HK-2 (cell line): Measurements from ENCODE around the gene C12orf43.

Experiments used
- DNase-seq: peaks from one replicate; pipeline ENCODE4 v3.0.0-alpha.2; 2018; ENCODE audit not compliant: unreplicated experiment

Gene C12orf43

DNA sequence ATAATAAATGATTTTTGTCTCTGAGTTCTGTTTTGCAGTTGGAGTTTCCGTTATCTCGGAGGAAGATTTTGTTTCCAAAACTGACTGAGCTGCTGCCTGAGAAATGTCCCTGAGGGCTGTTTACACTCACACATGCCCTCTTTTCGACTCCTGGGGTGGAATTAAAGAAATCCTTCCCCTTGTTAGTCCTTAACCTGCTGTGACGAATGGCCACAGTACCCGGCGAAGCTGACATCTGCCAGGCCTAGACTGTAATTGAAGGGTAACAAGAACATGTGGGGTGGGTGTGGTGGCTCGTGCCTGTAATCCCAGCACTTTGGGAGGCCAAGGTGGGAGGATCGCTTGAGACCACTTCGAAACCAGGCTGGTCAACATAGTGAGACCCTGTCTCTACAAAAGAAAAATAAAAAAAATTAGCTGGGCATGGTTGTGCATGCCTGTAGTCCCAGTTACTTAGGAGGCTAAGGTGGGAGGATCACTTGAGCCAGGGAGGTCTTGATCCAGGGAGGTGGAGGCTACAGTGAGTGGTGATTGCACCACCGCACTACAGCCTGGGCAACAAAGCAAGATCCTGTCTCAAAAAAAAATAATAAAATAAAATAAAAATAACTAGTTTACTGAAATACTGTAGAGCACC, 14.4 kb upstream of the C12orf43 start:
- DNase-seq = no peak

DNA sequence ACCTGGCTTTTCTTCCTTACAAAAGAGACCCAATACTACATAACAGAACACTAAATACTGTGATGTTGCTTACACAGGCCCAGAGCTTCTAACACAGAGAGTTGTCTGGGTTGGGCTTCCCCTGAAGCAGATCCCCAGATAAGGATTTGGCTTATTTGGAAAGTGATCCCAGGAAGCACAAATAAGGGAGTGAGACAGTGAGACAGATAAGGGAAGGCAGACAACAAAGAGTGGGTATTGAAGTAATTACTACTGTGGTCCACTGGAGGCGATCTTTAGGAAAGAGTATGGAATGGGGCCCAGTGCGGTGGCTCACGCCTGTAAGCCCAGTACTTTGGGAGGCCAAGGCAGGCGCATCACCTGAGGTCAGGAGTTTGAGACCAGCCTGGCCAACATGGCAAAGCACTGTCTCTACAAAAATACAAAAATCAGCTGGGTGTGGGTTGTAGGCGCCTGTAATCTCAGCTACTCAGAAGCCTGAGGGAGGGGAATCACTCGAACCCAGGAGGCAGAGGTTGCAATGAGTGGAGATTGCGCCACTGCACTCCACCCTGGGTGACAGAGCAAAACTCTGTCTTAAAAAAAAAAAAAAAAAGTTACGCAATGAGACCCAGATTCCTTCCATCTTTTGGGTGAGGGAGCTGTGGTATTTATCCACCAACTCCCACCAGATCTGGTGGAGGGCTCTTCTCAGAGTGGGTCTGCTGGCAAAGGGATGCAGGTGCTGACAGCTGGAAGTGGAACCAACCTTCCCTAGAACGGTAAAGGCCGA, 10.2 kb upstream of the C12orf43 start:
- DNase-seq = no peak

- DNase-seq = no peak
Observed at GRCh38 chr12:121025442-121026226, 9.3 kb upstream of the C12orf43 start.

GRCh38 chr12:121023799-121024198, 7.5 kb upstream of the C12orf43 start:
- no peak for DNase-seq

- DNase-seq = no peak
Observed at GRCh38 chr12:121022713-121023112, 6.4 kb upstream of the C12orf43 start.

DNA sequence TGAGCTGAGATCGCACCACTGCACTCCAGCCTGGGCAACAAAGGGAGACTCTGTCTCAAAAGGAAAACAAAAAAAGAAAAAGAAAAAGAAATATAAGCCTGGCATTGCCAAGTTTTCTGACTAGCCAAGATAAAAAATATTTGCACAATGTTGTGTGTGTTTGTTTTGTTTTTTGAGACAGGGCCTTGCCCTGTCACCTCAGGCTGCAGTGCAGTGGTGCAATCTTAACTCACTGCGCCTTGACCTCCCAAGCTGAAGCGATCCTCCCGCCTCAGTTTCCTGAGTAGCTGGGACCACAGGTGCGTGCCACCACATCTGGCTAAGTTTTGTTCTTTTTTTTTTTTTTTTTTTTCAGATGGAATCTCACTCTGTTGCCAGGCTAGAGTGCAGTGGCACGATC, 5.5 kb upstream of the C12orf43 start:
- no peak for DNase-seq

- DNase-seq = no peak
Observed at GRCh38 chr12:121018860-121019617, 2.8 kb upstream of the C12orf43 start.

DNA sequence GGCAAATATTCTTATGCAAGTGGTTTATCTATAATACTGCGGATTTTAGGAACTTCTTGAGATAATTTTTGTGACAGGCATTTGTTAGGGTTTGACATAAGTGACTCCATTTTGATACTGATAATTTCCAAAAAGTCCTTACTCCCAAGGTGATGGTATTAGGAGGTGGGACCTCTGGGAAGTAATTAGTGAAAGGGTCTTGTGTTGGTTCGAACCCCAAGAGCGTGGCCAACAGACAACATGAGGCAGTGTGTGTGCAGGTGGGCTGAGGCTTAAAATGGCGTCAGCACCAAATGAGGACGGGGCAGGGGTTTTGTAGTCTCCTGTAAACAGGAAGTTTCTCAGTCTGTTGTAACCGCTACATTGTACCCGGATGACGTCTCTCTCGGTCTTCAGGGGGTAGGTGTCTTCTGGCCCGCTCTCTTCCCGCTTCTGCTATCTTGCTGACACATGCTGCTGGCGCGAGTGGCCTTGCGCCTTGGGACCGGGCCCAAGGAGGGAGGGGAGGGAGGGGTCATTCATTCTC, 1.7 kb upstream of the C12orf43 start:
- no peak for DNase-seq

GRCh38 chr12:121013715-121014114, 2.6 kb downstream of the C12orf43 start:
- DNase-seq = no peak

DNA sequence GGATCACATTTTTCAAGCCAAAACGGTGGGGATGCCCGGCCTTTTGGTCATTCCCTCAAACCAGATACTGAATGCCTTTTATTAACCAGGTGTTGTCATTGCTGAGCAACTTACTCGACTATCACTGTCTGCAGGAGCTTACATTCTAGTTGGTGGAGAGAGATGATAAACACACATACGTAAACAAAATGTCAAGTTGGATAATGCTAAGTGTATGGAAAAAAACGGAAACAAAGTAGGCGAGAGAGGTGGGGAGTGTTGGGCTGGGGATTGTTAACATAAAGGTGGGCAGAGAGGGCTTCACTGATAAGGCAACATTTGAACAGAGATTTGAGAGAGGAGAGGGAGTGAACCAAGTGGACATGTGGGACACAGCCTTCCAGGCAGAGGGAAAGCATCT, 4.5 kb downstream of the C12orf43 start:
- DNase-seq = no peak

- DNase-seq = no peak
Observed at GRCh38 chr12:121010860-121011259, 5.4 kb downstream of the C12orf43 start.

- DNase-seq = no peak
Observed at GRCh38 chr12:121009741-121010140, 6.5 kb downstream of the C12orf43 start.

DNA sequence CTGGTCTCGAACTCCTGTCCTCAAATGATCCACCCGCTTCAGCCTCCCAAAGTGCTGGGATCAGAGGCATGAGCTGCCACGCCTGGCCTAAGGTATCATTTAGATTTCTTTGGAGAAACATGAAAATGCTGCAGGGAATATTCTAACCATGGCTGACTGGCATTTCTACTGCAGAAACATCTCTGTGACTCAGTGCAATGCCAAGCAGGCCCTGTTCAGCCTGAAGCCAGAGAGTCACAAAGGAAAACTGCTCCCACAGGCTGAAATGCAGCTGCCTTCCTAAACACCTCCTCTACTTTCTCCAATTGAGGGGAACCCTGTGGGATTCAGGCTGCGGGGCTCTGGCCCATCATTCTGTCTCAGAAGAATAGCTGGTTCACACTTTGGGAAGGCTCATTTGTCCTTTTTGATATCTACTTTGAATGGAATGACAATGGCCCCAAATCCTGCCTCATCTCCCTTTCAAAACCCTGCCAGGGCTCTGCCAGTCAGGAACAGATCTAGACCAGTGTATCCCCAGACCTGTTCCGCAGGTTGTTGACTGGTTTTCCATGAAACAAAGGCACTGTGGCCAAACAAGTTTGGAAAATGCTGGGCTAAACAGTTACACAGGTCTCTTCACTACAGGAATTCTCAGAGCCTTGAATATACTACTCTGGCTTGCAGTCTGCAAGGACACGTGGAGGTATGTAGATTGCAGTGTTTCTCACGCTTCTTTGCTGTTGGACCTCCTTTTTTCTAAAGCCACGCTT, 7.8 kb downstream of the C12orf43 start:
- DNase-seq = no peak

DNA sequence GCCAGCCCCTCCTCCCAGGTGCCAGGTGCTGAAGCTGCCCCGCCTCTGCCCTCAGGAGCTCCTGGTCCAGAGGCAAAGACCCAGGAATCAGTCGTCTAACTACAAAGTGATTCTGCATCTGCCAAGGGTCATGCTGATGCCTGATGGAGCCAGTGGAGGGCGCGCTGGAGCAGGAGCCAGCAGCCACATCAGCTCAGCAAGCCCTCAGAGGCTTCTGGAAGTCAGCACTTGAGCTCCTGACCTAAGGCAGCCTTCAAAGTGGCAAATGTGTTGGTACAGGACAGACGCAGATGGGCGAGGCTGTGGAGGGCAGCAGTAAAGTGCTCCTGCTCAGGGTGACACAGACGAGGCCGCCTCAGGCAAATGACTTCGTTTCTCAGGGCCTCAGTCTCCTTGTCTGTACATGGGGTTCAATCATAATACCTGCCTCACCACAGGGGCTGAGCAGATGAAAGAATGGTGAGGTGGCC, 10.9 kb downstream of the C12orf43 start:
- DNase-seq = no peak

- no peak for DNase-seq
Observed at GRCh38 chr12:121004253-121004815, 12.0 kb downstream of the C12orf43 start.

DNA sequence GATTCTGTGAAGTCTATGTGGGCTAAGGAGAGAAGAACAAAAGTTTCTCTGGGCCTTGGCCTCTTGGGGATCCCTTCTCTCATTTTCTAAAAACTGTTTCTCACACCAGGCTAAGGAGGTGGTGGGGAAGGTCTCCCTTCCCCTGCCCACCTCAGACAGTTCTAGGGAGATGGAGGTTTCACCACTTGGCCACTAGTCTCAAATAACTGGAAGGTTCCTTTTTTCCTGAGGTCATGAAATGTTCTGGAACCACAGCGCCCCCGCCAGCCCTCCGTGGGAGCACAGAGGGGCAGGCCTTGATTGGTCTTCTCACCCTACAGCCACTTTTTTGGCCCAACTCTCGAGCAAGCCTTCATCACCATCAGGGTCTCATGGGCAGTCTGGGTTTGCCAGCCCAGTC, 12.6 kb downstream of the C12orf43 start:
- no peak for DNase-seq

DNA sequence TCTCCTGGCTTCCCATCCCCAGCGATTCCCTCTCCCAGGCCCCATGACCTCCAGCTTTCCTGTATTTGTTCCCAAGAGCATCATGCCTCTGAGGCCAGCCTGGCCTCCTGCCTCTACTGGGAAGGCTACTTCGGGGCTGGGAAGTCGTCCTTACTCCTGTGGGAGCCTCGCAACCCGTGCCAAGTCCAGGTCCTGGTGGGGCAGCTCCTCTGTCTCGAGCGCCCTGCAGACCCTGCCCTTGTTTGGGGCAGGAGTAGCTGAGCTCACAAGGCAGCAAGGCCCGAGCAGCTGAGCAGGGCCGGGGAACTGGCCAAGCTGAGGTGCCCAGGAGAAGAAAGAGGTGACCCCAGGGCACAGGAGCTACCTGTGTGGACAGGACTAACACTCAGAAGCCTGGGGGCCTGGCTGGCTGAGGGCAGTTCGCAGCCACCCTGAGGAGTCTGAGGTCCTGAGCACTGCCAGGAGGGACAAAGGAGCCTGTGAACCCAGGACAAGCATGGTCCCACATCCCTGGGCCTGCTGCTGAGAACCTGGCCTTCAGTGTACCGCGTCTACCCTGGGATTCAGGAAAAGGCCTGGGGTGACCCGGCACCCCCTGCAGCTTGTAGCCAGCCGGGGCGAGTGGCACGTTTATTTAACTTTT, 14.3 kb downstream of the C12orf43 start:
- no peak for DNase-seq

- no peak for DNase-seq
Observed at GRCh38 chr12:121001060-121001459, 15.2 kb downstream of the C12orf43 start.

DNA sequence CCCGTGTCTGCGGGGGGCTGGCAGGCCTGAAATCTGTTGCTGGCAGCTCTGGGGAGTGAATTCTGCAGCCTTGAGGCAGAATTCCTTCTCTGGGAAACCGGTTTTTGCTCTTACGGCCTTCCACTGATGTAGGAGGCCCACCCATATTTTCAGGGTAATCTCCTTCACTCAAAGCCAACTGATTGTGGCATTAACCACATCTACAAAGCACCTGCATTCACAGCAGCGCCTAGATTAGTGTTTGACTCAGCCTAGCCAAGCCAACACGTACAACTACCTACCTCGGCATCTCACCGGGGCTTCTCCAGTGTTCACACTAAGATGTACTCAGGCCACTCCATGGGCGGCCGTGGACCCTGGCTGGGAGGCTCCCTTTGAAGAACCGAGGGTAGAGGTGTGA, 15.8 kb downstream of the C12orf43 start:
- DNase-seq = no peak
